Vagina (tissue), 2 donors: Measurements from ENCODE around the gene KLHL5. TPM values are rescaled to one million over a fixed set of nuclear protein-coding genes. Genes with fewer than 3 reads are reported as not detected.

Experiments used
- DNase-seq, 2 donors: peaks; one replicate each; pipeline ENCODE4 v3.0.0-alpha.2; 2017; ENCODE audit errors: extremely low spot score in 2 of 2
- H3K27ac ChIP-seq: fragments of 200-600 bp; sonication (generic); one replicate; pipeline ENCODE4 v1.5.1; 2019
- H3K27me3 ChIP-seq: fragments of 200-600 bp; sonication (generic); one replicate; pipeline ENCODE4 v1.5.1; 2019
- H3K36me3 ChIP-seq, 2 donors: fragments of 200-600 bp; sonication (generic); one replicate each; pipeline ENCODE4 v1.5.1; 2017 to 2019
- H3K4me1 ChIP-seq: fragments of 200-600 bp; sonication (generic); one replicate; pipeline ENCODE4 v1.5.1; 2019
- H3K4me3 ChIP-seq, 2 donors: fragments of 200-600 bp; sonication (generic); 1 replicate in 1 of 2; 2 replicates in 1 of 2; pipeline ENCODE4 v1.5.1; 2016 to 2019
- H3K9me3 ChIP-seq: fragments of 200-600 bp; sonication (generic); one replicate; pipeline ENCODE4 v1.5.1; 2019
- CTCF ChIP-seq, 3 experiments: fragments of 450-650 bp in 2 of 3; fragments of 200-600 bp in 1 of 3; sonication (generic) in 1 of 3; IDR thresholded peaks; one replicate each; pipeline ENCODE4 v1.5.1; 2017 to 2019; ENCODE audit warnings: antibody characterized with exemption in 3 of 3, mild to moderate bottlenecking in 2 of 3, moderate library complexity in 2 of 3
- POLR2A ChIP-seq, 2 donors: fragments of 450-650 bp; IDR thresholded peaks; one replicate each; pipeline ENCODE4 v1.6.1; 2017; ENCODE audit warnings: antibody characterized with exemption in 2 of 2, mild to moderate bottlenecking in 2 of 2, moderate library complexity in 2 of 2
- POLR2AphosphoS5 ChIP-seq, 2 donors: sonication (generic); formaldehyde crosslinking; IDR thresholded peaks; one replicate each; pipeline ENCODE4 v1.9.0; 2017; ENCODE audit warnings: antibody characterized with exemption in 2 of 2, mild to moderate bottlenecking in 2 of 2, low read depth in 1 of 2; ENCODE audit not compliant: insufficient read depth in 1 of 2
- intact Hi-C: fragments of 100-400 bp; cut with DNase I; formaldehyde crosslinking; loops from one replicate; pipeline ENCODE4 v1.15.1; 2023
- total RNA-seq: library from RNA; depleted of rRNA; stranded (reverse); fragments of >200 nt; gene quantifications from one replicate; pipeline ENCODE4 v1.2.3, GENCODE V29; 2016

The KLHL5 gene
- total RNA-seq, 1 donor from 2014 or later: 27.0 TPM

GRCh38 chr4:39044364-39044955, 17.6 kb upstream of the KLHL5 start:
- TF ChIP-seq POLR2A (IDR thresholded peaks at IDR 0.05) (peak in 1 of 2 donors; percentile 17), POLR2AphosphoS5 (IDR thresholded peaks at IDR 0.05; ENCODE audit: insufficient read depth in 1 of 2, low read depth in 1 of 2) (peak in 1 of 2 donors; percentile 44), CTCF (IDR thresholded peaks at IDR 0.05) (no peak)
- Histone ChIP-seq H3K27ac (peak overlapping the region; percentile 95), H3K9me3 (no peaks in the 10 kb centered on the region), H3K4me3 (peak overlapping the region; percentile 79 to 96), H3K4me1 (peaks cover 31% of the 10 kb centered on the region), H3K27me3 (no peaks in the 10 kb centered on the region), H3K36me3 (no peaks in the 10 kb centered on the region)
- intact Hi-C loops: no loop called here
- peak in 1 of 2 donors; percentile 92 for DNase-seq

- no peaks in the 10 kb centered on the region for H3K9me3 ChIP-seq
- H3K4me1 ChIP-seq: peaks cover 31% of the 10 kb centered on the region
- H3K36me3 ChIP-seq: no peaks in the 10 kb centered on the region
- TF ChIP-seq POLR2A (IDR thresholded peaks at IDR 0.05) (no peak), POLR2AphosphoS5 (IDR thresholded peaks at IDR 0.05; ENCODE audit: insufficient read depth in 1 of 2, low read depth in 1 of 2) (no peak), CTCF (IDR thresholded peaks at IDR 0.05) (no peak)
- no peak for DNase-seq
- peak overlapping the region; percentile 79 to 96 for H3K4me3 ChIP-seq
- H3K27ac ChIP-seq: peak overlapping the region; percentile 95
- intact Hi-C loops: no loop called here
- no peaks in the 10 kb centered on the region for H3K27me3 ChIP-seq
Measured at GRCh38 chr4:39044956-39045826, 16.8 kb upstream of the KLHL5 start.

GRCh38 chr4:39045827-39046221, 16.2 kb upstream of the KLHL5 start:
- H3K27ac ChIP-seq: peak overlapping the region; percentile 95
- H3K4me1 ChIP-seq: peaks cover 31% of the 10 kb centered on the region
- intact Hi-C loops: no loop called here
- H3K36me3 ChIP-seq: no peaks in the 10 kb centered on the region
- DNase-seq: no peak
- H3K27me3 ChIP-seq: no peaks in the 10 kb centered on the region
- H3K4me3 ChIP-seq: peak overlapping the region; percentile 79 to 96
- H3K9me3 ChIP-seq: no peaks in the 10 kb centered on the region
- TF ChIP-seq POLR2AphosphoS5 (IDR thresholded peaks at IDR 0.05; ENCODE audit: insufficient read depth in 1 of 2, low read depth in 1 of 2): no peak

- TF ChIP-seq POLR2AphosphoS5 (IDR thresholded peaks at IDR 0.05; ENCODE audit: insufficient read depth in 1 of 2, low read depth in 1 of 2) (no peak), POLR2A (IDR thresholded peaks at IDR 0.05) (no peak), CTCF (IDR thresholded peaks at IDR 0.05) (no peak)
- Histone ChIP-seq H3K27ac (peak overlapping the region; percentile 95), H3K9me3 (no peaks in the 10 kb centered on the region), H3K36me3 (no peaks in the 10 kb centered on the region), H3K27me3 (no peaks in the 10 kb centered on the region), H3K4me1 (peaks cover 31% of the 10 kb centered on the region), H3K4me3 (peak overlapping the region in 1 of 2 donors; percentile 79)
- DNase-seq: no peak
- intact Hi-C loops: no loop called here
Measured at GRCh38 chr4:39046249-39046648, 15.8 kb upstream of the KLHL5 start.

GRCh38 chr4:39047681-39048080, 14.4 kb upstream of the KLHL5 start:
- DNase-seq: no peak
- no peak overlapping the region for H3K27ac ChIP-seq
- H3K27me3 ChIP-seq: no peaks in the 10 kb centered on the region
- no peak for TF ChIP-seq CTCF (IDR thresholded peaks at IDR 0.05)
- TF ChIP-seq POLR2AphosphoS5 (IDR thresholded peaks at IDR 0.05; ENCODE audit: insufficient read depth in 1 of 2, low read depth in 1 of 2): no peak
- no peak for TF ChIP-seq POLR2A (IDR thresholded peaks at IDR 0.05)
- H3K4me1 ChIP-seq: peaks cover 31% of the 10 kb centered on the region
- no peaks in the 10 kb centered on the region for H3K9me3 ChIP-seq
- H3K36me3 ChIP-seq: no peaks in the 10 kb centered on the region
- no peak overlapping the region for H3K4me3 ChIP-seq
- intact Hi-C loops: no loop called here
